ENCODE measurements around the gene TBC1D32.
"Not testable (repeated sequence)": the region's sequence is repeated elsewhere in the genome, so short reads cannot be mapped to it uniquely, and the experiment has no call there.

TBC1D32 gene

DNA sequence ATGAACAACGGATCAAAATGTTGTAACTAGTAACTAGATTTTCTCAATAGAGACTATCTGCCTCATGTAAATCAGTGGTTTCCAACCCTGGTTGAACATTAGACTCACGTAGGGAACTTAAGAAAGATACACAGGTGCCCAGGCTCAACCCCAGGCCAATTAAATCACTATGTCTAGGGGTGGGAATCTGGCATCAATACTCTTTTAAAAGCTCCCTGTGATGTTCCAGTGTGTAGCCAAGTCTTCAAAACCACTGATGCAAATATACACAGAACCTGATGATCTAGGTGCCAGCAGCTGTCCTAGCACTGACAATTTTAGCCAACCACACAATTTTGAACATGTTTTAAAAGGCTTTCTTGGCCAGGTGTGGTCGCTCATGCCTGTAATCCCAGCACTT, 128.7 kb downstream of the TBC1D32 start:
- no peak for DNase-seq

DNA sequence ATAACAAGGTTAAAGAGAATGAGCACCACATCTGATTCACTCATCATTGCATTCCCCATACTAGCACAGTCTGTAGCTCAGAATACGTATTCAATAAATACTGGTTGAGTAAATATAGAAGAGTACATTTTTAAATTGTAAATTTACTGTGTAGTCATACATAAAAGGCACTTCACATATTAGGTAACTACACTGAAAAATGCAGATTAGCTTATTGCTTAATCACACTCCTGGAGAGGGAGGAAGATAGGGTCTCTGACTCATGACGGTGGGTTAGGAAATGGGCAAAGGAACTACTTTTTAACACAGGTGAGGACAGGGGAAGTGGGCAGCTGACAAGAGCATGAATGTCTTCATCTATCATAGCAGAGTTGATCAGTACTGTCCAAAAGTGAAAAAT, 133.2 kb downstream of the TBC1D32 start:
- DNase-seq, result no peak

DNA sequence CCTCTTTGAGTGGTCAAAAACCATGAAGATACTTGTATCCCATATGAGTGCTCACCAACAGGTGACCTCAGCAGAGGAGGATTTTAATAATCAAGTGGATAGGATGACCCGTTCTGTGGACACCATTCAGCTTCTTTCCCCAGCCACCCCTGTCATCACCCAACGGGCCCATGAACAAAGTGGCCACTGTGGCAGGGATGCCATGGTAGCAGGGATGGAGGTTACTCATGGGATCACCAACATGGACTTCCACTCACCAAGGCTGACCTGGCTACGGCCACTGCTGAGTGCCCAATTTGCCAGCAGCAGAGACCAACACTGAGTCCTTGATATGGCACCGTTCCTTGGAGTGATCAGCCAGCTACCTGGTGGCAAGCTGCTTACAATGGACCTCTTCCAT, 138.2 kb downstream of the TBC1D32 start:
- not testable (repeated sequence) for DNase-seq

DNA sequence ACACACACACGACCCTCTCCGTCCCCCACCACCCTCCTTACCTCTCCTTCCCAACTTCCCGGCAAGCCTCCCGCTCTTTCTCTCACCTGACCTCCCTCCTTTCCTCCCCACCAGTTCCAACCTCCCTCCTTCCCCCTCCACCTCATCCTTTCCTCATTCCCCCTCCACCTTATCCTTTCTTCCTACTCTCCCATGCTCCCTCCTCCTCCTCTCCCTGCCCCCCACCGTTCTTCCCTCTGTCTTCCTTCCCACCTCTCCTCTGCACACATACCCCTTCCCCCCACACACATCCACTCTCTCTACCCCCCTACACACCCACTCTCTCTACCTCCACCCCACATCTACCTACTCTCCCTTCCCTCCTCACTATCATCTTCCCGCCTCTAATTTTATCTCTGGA, 144.2 kb downstream of the TBC1D32 start:
- no peak for DNase-seq

DNA sequence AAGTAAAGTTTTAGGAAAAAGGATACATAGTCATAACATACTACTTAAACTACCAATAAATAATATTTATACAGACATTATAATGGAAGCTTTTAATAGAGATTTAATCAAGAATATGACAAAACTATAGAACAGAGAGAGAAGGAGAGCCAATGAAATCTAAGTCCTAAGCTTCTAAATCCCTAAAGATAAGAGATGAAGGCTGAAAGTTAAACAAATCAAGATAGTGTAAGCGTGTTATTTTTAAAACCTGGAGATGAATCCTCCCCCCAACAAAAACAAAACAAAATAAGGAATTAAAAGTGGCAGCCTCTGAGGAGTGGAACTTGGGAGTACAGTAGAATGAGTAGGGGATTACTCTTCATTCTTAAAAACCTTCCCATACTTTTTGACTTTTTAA, 145.9 kb downstream of the TBC1D32 start:
- DNase-seq, result no peak

- DNase-seq, result no peak
Observed at GRCh38 chr6:121187833-121188200, 146.5 kb downstream of the TBC1D32 start.

DNA sequence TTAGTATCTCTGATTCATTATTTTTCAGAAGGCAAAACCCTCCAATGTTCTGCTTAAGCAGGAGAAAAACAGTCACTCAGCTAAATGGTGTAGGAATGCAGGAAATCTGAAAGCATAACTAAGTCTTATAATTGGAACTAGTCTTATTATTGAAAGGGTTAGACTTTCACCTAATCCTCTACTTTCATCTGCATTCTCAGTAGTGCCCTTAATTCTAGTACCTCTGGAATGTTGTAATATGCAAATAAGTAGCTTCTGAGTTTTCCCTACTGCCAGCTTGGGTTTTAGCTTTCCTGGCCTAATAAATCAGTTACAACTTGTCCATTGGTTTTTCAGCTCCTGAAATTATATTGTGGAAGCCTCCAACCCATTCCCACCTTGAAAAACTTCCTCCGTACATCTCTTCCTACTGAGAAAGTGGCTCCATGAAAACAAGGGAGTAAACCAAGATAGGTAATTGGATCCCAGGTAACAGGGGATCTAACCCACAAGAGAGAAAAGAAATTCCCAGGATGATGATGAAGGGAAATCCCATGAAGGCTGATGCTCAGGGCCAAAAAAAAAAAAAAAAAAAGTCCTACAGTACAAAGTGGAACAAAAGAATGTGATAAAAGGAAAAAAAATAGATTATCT, 147.0 kb downstream of the TBC1D32 start:
- no peak for DNase-seq

- DNase-seq, result no peak
Observed at GRCh38 chr6:121183742-121184141, 150.5 kb downstream of the TBC1D32 start.

- DNase-seq, result no peak
Observed at GRCh38 chr6:121175827-121176226, 158.5 kb downstream of the TBC1D32 start.

GRCh38 chr6:121172451-121172850, 161.8 kb downstream of the TBC1D32 start:
- not testable (repeated sequence) for DNase-seq

DNA sequence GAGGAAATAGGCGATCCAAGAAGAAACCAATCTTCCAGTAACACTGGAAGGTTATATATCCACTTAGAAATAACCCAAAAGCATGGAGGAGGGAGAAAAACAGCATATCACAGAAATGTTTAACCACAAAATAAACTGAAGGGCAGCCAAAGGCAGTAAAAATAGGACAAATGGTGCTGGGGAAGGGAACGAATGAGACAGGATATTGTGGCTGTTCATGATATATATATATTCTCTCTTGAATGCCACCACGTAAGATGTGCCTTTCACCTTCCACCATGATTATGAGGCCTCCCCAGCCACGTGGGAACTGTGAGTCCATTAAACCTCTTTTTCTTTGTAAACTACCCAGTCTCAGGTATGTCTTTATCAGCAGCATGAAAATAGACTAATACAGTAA, 162.4 kb downstream of the TBC1D32 start:
- DNase-seq, result no peak

DNA sequence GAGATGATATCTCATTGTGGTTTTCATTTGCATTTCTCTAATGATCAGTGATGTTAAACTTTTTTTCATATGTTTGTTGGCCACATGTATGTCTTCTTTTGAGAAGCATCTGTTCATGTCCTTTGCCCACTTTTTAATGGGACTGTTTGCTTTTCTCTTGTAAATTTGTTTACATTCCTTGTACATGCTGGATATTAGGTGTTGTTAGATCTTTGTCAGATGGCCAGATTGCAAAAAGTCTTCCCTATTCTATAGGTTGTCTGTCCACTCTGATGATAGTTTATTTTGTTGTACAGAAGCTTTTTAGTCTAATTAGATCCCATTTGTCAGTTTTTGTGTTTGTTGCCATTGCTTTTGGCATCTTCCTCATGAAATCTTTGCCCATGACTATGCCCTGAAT, 172.4 kb downstream of the TBC1D32 start:
- DNase-seq, result no peak

DNA sequence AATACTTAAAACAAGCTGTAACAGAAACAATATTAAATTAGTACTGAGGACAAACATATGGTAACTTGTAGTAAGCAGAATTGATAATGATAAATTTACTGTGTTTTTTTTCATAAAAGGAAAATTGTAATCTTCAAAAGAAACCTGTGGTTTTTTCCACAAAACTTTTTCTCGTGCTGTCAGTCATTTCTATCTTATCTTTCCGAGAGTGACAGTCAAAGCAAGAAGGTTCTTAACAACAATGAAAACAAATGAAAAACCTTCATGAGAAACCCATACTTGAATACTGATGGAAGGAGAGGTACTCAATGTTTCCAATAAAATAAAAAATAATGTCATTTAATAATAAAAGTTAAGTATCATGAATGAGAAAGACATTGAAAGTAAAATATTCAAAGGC, 174.0 kb downstream of the TBC1D32 start:
- DNase-seq, result no peak

GRCh38 chr6:121158891-121159290, 175.4 kb downstream of the TBC1D32 start:
- DNase-seq, result no peak

DNA sequence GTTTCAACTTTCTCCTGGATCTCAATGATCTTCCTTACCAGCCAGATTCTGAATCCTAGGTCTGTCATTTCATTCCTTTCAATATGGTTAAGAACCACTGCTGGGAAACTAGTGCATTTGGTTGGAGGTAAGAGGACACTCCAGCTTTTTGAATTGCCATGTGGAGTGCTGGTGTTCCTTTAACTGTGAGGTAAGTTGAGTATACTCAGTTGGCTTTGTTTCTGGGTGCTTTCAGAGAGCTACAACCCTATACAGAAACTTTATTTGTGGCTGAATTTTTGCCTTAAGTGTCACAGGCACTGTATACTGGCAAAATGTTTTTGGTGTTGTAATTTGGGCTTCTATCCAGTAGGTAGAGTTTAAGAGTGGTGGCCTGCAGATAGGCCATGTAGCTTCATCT, 175.8 kb downstream of the TBC1D32 start:
- DNase-seq, result no peak

- DNase-seq, result no peak
Observed at GRCh38 chr6:121157906-121158305, 176.4 kb downstream of the TBC1D32 start.

- DNase-seq, result no peak
Observed at GRCh38 chr6:121143476-121143875, 190.8 kb downstream of the TBC1D32 start.

DNA sequence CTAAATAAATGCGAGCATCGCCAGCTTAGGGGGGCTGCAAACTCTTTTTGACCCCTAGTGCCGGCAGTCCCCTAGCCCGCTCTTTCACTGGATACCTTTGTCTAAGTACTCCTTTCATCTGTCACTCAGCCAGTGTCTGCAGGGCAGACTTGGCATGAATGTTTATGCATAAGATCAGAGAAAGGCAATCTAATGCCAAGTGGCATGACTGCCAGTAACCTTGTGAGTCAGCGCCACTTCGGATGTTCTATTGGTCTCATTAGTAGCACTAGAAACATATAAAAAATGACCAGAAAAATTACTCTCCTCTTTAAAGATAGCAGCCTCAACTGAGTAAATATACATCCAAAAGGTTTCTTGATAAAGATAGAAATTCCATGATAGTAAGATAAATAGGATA, 192.2 kb downstream of the TBC1D32 start:
- DNase-seq, result no peak

- no peak for DNase-seq
Observed at GRCh38 chr6:121135425-121135824, 198.9 kb downstream of the TBC1D32 start.

GRCh38 chr6:121134922-121135321, 199.4 kb downstream of the TBC1D32 start:
- DNase-seq, result no peak

DNA sequence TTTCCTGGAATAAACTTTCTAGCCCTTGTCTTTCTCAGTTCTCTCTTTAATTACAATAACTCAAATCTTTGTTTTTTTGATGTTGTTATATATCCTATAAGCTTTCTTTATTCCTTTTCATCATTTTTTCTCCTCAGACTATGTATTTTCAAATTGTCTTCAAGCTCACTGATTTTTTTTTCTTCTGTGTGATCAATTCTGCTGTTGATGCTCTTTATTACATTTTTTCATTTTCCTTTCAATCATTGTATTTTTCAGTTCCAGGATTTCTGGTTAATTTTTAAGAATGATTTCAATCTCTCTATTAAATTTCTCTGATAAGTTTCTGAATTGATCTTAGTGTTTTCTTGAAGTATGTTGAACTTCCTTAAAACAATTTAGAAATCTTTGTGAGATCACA, 209.7 kb downstream of the TBC1D32 start:
- no peak for DNase-seq

DNA sequence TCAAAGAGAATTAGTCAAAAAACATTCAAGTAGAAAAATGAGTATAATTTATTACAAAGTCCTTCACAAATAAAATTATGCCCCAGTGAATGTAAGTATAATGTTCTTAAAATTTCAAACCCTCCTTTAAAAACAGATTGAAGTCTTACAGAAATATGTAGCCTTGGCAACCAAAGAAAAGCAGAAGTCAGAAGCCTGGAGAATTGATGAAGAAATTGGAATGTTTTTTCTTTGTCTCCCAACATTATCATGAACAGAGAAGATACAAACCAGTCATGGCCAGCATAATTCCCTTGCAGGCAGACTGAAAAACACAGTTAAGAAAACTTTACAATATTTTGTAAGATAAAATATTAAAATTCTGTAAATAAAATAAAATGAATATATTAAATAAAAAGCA, 221.9 kb downstream of the TBC1D32 start:
- no peak for DNase-seq

- DNase-seq, result no peak
Observed at GRCh38 chr6:121110733-121111132, 223.5 kb downstream of the TBC1D32 start.

- DNase-seq, result no peak
Observed at GRCh38 chr6:121106962-121107361, 227.3 kb downstream of the TBC1D32 start.

DNA sequence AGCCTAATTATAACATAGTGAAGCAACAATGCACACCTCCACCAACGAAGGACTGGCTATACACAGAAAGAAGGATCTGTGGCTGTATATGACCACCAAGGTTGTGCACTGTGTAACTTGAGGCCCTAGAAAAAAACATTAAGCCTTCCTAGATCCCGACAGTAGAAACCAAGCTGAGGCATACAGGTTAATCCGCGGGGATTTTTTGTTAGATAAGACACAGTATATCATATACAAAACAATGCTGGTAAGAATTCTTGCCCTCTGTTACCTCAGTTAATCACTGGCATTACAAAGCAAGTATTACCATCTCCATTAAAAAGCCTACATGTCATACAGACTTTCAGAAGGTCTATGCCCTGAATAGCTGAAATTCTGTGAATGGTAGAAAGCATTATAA, 228.8 kb downstream of the TBC1D32 start:
- DNase-seq, result no peak

GRCh38 chr6:121093928-121094327, 240.4 kb downstream of the TBC1D32 start:
- DNase-seq, result no peak

Data from DMS79 treated with DMSO at 0.1 percent for 48 hours (cell line).